ENCODE data around the gene IQCH. TPM values are rescaled to one million over a fixed set of nuclear protein-coding genes. Genes with fewer than 3 reads are reported as not detected.

The IQCH gene
- total and polyA plus RNA-seq, 8 donors, result 1.4 to 3.4 (median 2.8) TPM

GRCh38 chr15:67504796-67505195 lies 250.2 kb downstream of the IQCH start:
- H3K4me3 ChIP-seq, result no peak overlapping the region
- H3K9me3 ChIP-seq, result no peaks in the 10 kb centered on the region
- TF ChIP-seq, protein P1, sequence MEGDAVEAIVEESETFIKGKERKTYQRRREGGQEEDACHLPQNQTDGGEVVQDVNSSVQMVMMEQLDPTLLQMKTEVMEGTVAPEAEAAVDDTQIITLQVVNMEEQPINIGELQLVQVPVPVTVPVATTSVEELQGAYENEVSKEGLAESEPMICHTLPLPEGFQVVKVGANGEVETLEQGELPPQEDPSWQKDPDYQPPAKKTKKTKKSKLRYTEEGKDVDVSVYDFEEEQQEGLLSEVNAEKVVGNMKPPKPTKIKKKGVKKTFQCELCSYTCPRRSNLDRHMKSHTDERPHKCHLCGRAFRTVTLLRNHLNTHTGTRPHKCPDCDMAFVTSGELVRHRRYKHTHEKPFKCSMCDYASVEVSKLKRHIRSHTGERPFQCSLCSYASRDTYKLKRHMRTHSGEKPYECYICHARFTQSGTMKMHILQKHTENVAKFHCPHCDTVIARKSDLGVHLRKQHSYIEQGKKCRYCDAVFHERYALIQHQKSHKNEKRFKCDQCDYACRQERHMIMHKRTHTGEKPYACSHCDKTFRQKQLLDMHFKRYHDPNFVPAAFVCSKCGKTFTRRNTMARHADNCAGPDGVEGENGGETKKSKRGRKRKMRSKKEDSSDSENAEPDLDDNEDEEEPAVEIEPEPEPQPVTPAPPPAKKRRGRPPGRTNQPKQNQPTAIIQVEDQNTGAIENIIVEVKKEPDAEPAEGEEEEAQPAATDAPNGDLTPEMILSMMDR (IDR thresholded peaks at IDR 0.05), result no peak
- no peaks in the 10 kb centered on the region for H3K27me3 ChIP-seq
- ATAC-seq, result no peak
- intact Hi-C loops (cut with DNase I), result loop anchor here in 1 of 2 donors (10.0 kb wide), 1 partner anchor 330 kb away; no protein-coding TSS in a partner anchor
- H3K4me1 ChIP-seq, result peaks cover 0 to 18% of the 10 kb centered on the region in 2 donors
- DNase-seq, result no peak
- no peaks in the 10 kb centered on the region for H3K36me3 ChIP-seq
- no peak overlapping the region for H3K27ac ChIP-seq

- intact Hi-C loops (cut with DNase I), result loop anchor here in 1 of 2 donors (10.0 kb wide), 1 partner anchor 329 kb away; no protein-coding TSS in a partner anchor
- Histone ChIP-seq H3K27ac (no peak overlapping the region), H3K4me1 (peaks cover 0 to 18% of the 10 kb centered on the region in 2 donors), H3K36me3 (no peaks in the 10 kb centered on the region), H3K9me3 (no peaks in the 10 kb centered on the region), H3K4me3 (no peak overlapping the region), H3K27me3 (no peaks in the 10 kb centered on the region)
- ATAC-seq (peak; percentile 86), DNase-seq (no peak)
- TF ChIP-seq, protein P1 (IDR thresholded peaks at IDR 0.05), result no peak
These were observed 251.3 kb downstream of the IQCH start for GRCh38 chr15:67505675-67506572.

DNA sequence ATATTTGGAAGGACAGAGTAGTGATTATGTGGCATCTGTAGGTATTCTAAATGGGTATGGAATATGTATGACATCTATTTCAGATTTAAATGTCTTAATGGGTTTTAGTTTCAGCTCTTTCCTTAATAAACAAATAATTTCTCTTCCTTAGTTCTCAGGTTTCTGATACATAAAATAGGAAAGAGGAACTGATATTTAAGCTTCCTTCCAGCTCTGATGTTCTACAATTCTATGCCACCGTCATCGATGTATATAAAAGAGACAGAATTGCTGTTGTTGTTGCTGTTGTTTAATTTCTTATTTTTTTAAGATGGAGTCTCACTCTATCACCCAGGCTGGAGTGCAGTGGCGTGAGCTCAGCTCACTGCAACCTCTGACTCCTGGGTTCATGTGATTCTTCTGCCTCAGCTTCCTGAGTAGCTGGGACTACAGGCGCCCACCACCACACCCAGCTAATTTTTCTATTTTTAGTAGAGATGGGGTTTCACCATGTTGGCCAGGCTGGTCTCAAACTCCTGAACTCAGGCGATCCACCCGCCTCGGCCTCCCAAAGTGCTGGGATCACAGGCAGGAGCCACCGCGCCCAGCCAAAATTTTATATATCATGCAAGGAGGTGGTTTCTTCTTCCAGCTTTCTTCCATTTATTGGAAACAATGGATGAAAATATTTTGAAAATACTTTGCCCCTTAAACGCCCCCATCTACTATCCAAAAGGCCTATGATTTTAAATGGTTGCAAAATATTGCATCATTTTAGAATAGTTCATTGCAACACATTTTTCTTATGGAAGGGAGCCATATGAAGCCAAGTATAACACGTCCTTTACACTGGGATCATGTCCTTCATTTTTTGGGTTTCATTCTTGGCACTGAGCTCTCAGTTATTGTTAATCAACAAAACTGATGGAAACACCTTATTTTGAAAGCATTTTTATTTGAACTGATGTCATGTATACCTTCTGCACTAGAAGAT lies 252.5 kb downstream of the IQCH start:
- no peak overlapping the region for H3K4me3 ChIP-seq
- intact Hi-C loops (cut with DNase I), result loop anchor here in 1 of 2 donors (10.0 kb wide), 1 partner anchor 328 kb away; no protein-coding TSS in a partner anchor
- no peaks in the 10 kb centered on the region for H3K27me3 ChIP-seq
- DNase-seq (peak in 2 of 4 donors; percentile 36 to 51), ATAC-seq (no peak)
- peaks cover 0 to 18% of the 10 kb centered on the region in 2 donors for H3K4me1 ChIP-seq
- no peaks in the 10 kb centered on the region for H3K36me3 ChIP-seq
- no peak overlapping the region for H3K27ac ChIP-seq
- TF ChIP-seq, protein P1 (IDR thresholded peaks at IDR 0.05), result no peak
- no peaks in the 10 kb centered on the region for H3K9me3 ChIP-seq

DNA sequence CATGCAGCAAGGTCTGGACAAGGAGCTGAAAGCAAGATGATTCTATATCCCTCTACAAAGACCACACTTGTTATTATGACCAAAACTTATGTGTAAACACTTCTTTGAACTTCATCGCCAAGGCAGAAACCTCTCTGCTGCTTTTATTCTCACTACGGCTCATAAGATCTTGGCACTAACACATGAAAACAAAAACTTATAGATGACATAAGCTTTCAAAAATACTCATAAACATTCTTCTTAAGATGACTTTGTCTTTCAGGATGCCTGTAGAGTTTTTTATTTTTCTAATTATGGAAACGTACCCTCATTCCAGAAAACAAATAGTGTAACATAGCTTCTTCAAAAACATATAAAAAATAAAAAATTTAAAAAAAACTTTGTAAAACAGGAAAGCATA lies 253.8 kb downstream of the IQCH start:
- H3K4me1 ChIP-seq, result peaks cover 0 to 18% of the 10 kb centered on the region in 2 donors
- DNase-seq, result no peak
- H3K9me3 ChIP-seq, result no peaks in the 10 kb centered on the region
- peaks cover 0 to 10% of the 10 kb centered on the region in 2 donors for H3K36me3 ChIP-seq
- H3K27ac ChIP-seq, result no peak overlapping the region
- no peak overlapping the region for H3K4me3 ChIP-seq
- intact Hi-C loops (cut with DNase I), result loop anchor here in 1 of 2 donors (10.0 kb wide), 1 partner anchor 326 kb away; no protein-coding TSS in a partner anchor
- TF ChIP-seq, protein P1 (IDR thresholded peaks at IDR 0.05), result no peak
- ATAC-seq, result no peak
- no peaks in the 10 kb centered on the region for H3K27me3 ChIP-seq

Measured in left lung (tissue), 10 donors.